Measurements from ENCODE around the gene CASTOR2.
"Not testable (repeated sequence)": the region's sequence is repeated elsewhere in the genome, so short reads cannot be mapped to it uniquely, and the experiment has no call there.

CASTOR2 gene

GRCh38 chr7:74971431-74971830 is 6.9 kb downstream of the CASTOR2 start:
- not testable (repeated sequence) for H3K79me2 ChIP-seq (ENCODE audit: insufficient read depth, low read length); H3K9me3 ChIP-seq (ENCODE audit: insufficient read depth, low read depth, low read length); H3K9me2 ChIP-seq (replicated peaks; ENCODE audit: low read depth, low read length); H3K27me3 ChIP-seq (ENCODE audit: insufficient read depth, low read length, poor library complexity, severe bottlenecking); H3F3A ChIP-seq (ENCODE audit: low read depth); H4K20me1 ChIP-seq (ENCODE audit: insufficient read depth, low read length, poor library complexity, severe bottlenecking); H3K9ac ChIP-seq (ENCODE audit: low read depth, low read length, poor library complexity, severe bottlenecking); H3K36me3 ChIP-seq (ENCODE audit: insufficient read depth, low read length); H3K4me3 ChIP-seq (ENCODE audit: low read length, poor library complexity, severe bottlenecking); H3K4me2 ChIP-seq (ENCODE audit: low read depth, low read length, poor library complexity, severe bottlenecking); H3K4me1 ChIP-seq (ENCODE audit: insufficient read depth, low read length, poor library complexity, severe bottlenecking); H2AFZ ChIP-seq (ENCODE audit: low read length)

- not testable (repeated sequence) for H3F3A ChIP-seq (ENCODE audit: low read depth); H3K27me3 ChIP-seq (ENCODE audit: insufficient read depth, low read length, poor library complexity, severe bottlenecking); H3K9me2 ChIP-seq (replicated peaks; ENCODE audit: low read depth, low read length); H3K4me2 ChIP-seq (ENCODE audit: low read depth, low read length, poor library complexity, severe bottlenecking); H3K79me2 ChIP-seq (ENCODE audit: insufficient read depth, low read length); H2AFZ ChIP-seq (ENCODE audit: low read length); H3K9me3 ChIP-seq (ENCODE audit: insufficient read depth, low read depth, low read length); H3K4me3 ChIP-seq (ENCODE audit: low read length, poor library complexity, severe bottlenecking); H3K9ac ChIP-seq (ENCODE audit: low read depth, low read length, poor library complexity, severe bottlenecking); H3K4me1 ChIP-seq (ENCODE audit: insufficient read depth, low read length, poor library complexity, severe bottlenecking); H4K20me1 ChIP-seq (ENCODE audit: insufficient read depth, low read length, poor library complexity, severe bottlenecking); H3K36me3 ChIP-seq (ENCODE audit: insufficient read depth, low read length)
Measured at GRCh38 chr7:74972377-74972776, 7.9 kb downstream of the CASTOR2 start.

- not testable (repeated sequence) for H3K9me3 ChIP-seq (ENCODE audit: insufficient read depth, low read depth, low read length); H3F3A ChIP-seq (ENCODE audit: low read depth); H3K9ac ChIP-seq (ENCODE audit: low read depth, low read length, poor library complexity, severe bottlenecking); H3K36me3 ChIP-seq (ENCODE audit: insufficient read depth, low read length); H3K4me3 ChIP-seq (ENCODE audit: low read length, poor library complexity, severe bottlenecking); H3K4me2 ChIP-seq (ENCODE audit: low read depth, low read length, poor library complexity, severe bottlenecking); H4K20me1 ChIP-seq (ENCODE audit: insufficient read depth, low read length, poor library complexity, severe bottlenecking); H3K4me1 ChIP-seq (ENCODE audit: insufficient read depth, low read length, poor library complexity, severe bottlenecking); H3K9me2 ChIP-seq (replicated peaks; ENCODE audit: low read depth, low read length); H2AFZ ChIP-seq (ENCODE audit: low read length); H3K79me2 ChIP-seq (ENCODE audit: insufficient read depth, low read length); H3K27me3 ChIP-seq (ENCODE audit: insufficient read depth, low read length, poor library complexity, severe bottlenecking)
Measured at GRCh38 chr7:74975959-74976358, 11.5 kb downstream of the CASTOR2 start.

- H3K4me1 ChIP-seq (ENCODE audit: insufficient read depth, low read length, poor library complexity, severe bottlenecking); H3K27me3 ChIP-seq (ENCODE audit: insufficient read depth, low read length, poor library complexity, severe bottlenecking); H2AFZ ChIP-seq (ENCODE audit: low read length); H3K4me3 ChIP-seq (ENCODE audit: low read length, poor library complexity, severe bottlenecking); H3F3A ChIP-seq (ENCODE audit: low read depth); H3K79me2 ChIP-seq (ENCODE audit: insufficient read depth, low read length); H3K9me3 ChIP-seq (ENCODE audit: insufficient read depth, low read depth, low read length); H3K4me2 ChIP-seq (ENCODE audit: low read depth, low read length, poor library complexity, severe bottlenecking); H3K9me2 ChIP-seq (replicated peaks; ENCODE audit: low read depth, low read length); H3K9ac ChIP-seq (ENCODE audit: low read depth, low read length, poor library complexity, severe bottlenecking); H4K20me1 ChIP-seq (ENCODE audit: insufficient read depth, low read length, poor library complexity, severe bottlenecking); H3K36me3 ChIP-seq (ENCODE audit: insufficient read depth, low read length): not testable (repeated sequence)
Measured at GRCh38 chr7:74977523-74977922, 13.0 kb downstream of the CASTOR2 start.

GRCh38 chr7:74988436-74988835 is 23.9 kb downstream of the CASTOR2 start:
- H3K36me3 ChIP-seq (ENCODE audit: insufficient read depth, low read length); H3K27me3 ChIP-seq (ENCODE audit: insufficient read depth, low read length, poor library complexity, severe bottlenecking); H3K79me2 ChIP-seq (ENCODE audit: insufficient read depth, low read length); H3K4me2 ChIP-seq (ENCODE audit: low read depth, low read length, poor library complexity, severe bottlenecking); H3K4me1 ChIP-seq (ENCODE audit: insufficient read depth, low read length, poor library complexity, severe bottlenecking); H2AFZ ChIP-seq (ENCODE audit: low read length); H4K20me1 ChIP-seq (ENCODE audit: insufficient read depth, low read length, poor library complexity, severe bottlenecking); H3K9me2 ChIP-seq (replicated peaks; ENCODE audit: low read depth, low read length); H3F3A ChIP-seq (ENCODE audit: low read depth); H3K9me3 ChIP-seq (ENCODE audit: insufficient read depth, low read depth, low read length); H3K4me3 ChIP-seq (ENCODE audit: low read length, poor library complexity, severe bottlenecking); H3K9ac ChIP-seq (ENCODE audit: low read depth, low read length, poor library complexity, severe bottlenecking): not testable (repeated sequence)

- Histone ChIP-seq H3K4me2 (ENCODE audit: low read depth, low read length, poor library complexity, severe bottlenecking) (no peak overlapping the region), H2AFZ (ENCODE audit: low read length) (no peak overlapping the region), H4K20me1 (ENCODE audit: insufficient read depth, low read length, poor library complexity, severe bottlenecking) (no peaks in the 10 kb centered on the region)
Measured at GRCh38 chr7:74993121-74993520, 28.6 kb downstream of the CASTOR2 start.

More at GRCh38 chr7:74993121-74993520, 28.6 kb downstream of the CASTOR2 start:
- H3K9me3 ChIP-seq (ENCODE audit: insufficient read depth, low read depth, low read length): no peaks in the 10 kb centered on the region
- no peaks in the 10 kb centered on the region for H3F3A ChIP-seq (ENCODE audit: low read depth)
- H3K9ac ChIP-seq (ENCODE audit: low read depth, low read length, poor library complexity, severe bottlenecking): no peak overlapping the region
- H3K9me2 ChIP-seq (replicated peaks; ENCODE audit: low read depth, low read length): no peaks in the 10 kb centered on the region
- TF ChIP-seq EZH2phosphoT487 (IDR thresholded peaks at IDR 0.05; ENCODE audit: borderline replicate concordance) (no peak), CTCF (conservative IDR thresholded peaks at IDR 0.05; ENCODE audit: low read length) (no peak)
- no peaks in the 10 kb centered on the region for H3K27me3 ChIP-seq (ENCODE audit: insufficient read depth, low read length, poor library complexity, severe bottlenecking)
- H3K4me1 ChIP-seq (ENCODE audit: insufficient read depth, low read length, poor library complexity, severe bottlenecking): no peaks in the 10 kb centered on the region
- H3K4me3 ChIP-seq (ENCODE audit: low read length, poor library complexity, severe bottlenecking): no peak overlapping the region
- H3K79me2 ChIP-seq (ENCODE audit: insufficient read depth, low read length): no peaks in the 10 kb centered on the region
- no peaks in the 10 kb centered on the region for H3K36me3 ChIP-seq (ENCODE audit: insufficient read depth, low read length)

Data from Loucy (cell line).